Measurements from ENCODE around the gene GBX1. TPM values are rescaled to one million over a fixed set of nuclear protein-coding genes. Genes with fewer than 3 reads are reported as not detected.

The GBX1 gene
- total and polyA plus RNA-seq, 2 donors: 0.07 TPM; not detected in 1

- 96% methylated on average over 10 of the region's 10 CpGs for WGBS
- Histone ChIP-seq H3K9me3 (ENCODE audit: control insufficient read depth in 2 of 2, insufficient read depth in 1 of 2, low read length in 1 of 2) (no peaks in the 10 kb centered on the region), H3K27ac (ENCODE audit: low read depth in 1 of 2, low read length in 1 of 2) (no peak overlapping the region), H3K4me3 (ENCODE audit: low read length in 2 of 2) (no peak overlapping the region), H3K27me3 (ENCODE audit: control insufficient read depth in 2 of 2, insufficient read depth in 1 of 2, low read length in 1 of 2) (peaks cover 0 to 42% of the 10 kb centered on the region in 2 donors), H3K4me1 (ENCODE audit: control insufficient read depth in 2 of 2, insufficient read depth in 2 of 2, low read length in 2 of 2) (peaks cover 0 to 6% of the 10 kb centered on the region in 2 donors), H3K36me3 (ENCODE audit: control insufficient read depth in 2 of 2, insufficient read depth in 2 of 2, low read length in 1 of 2) (no peaks in the 10 kb centered on the region)
- DNase-seq (ENCODE audit: low read depth in 6 of 9, low spot score in 9 of 9): no peak
Observed at GRCh38 chr7:151107882-151108281, 59.6 kb downstream of the GBX1 start.

GRCh38 chr7:151104411-151105235, 62.9 kb downstream of the GBX1 start:
- H3K9me3 ChIP-seq (ENCODE audit: control insufficient read depth in 2 of 2, insufficient read depth in 1 of 2, low read length in 1 of 2): no peaks in the 10 kb centered on the region
- H3K27ac ChIP-seq (ENCODE audit: low read depth in 1 of 2, low read length in 1 of 2): no peak overlapping the region
- WGBS: 68% methylated on average over 23 of the region's 23 CpGs
- H3K4me3 ChIP-seq (ENCODE audit: low read length in 2 of 2): no peak overlapping the region
- H3K36me3 ChIP-seq (ENCODE audit: control insufficient read depth in 2 of 2, insufficient read depth in 2 of 2, low read length in 1 of 2): no peaks in the 10 kb centered on the region
- no peak for DNase-seq (ENCODE audit: low read depth in 6 of 9, low spot score in 9 of 9)
- H3K27me3 ChIP-seq (ENCODE audit: control insufficient read depth in 2 of 2, insufficient read depth in 1 of 2, low read length in 1 of 2): peaks cover 0 to 16% of the 10 kb centered on the region in 2 donors
- H3K4me1 ChIP-seq (ENCODE audit: control insufficient read depth in 2 of 2, insufficient read depth in 2 of 2, low read length in 2 of 2): no peaks in the 10 kb centered on the region

- no peaks in the 10 kb centered on the region for H3K9me3 ChIP-seq (ENCODE audit: control insufficient read depth in 2 of 2, insufficient read depth in 1 of 2, low read length in 1 of 2)
- H3K27ac ChIP-seq (ENCODE audit: low read depth in 1 of 2, low read length in 1 of 2): no peak overlapping the region
- peaks cover 0 to 15% of the 10 kb centered on the region in 2 donors for H3K27me3 ChIP-seq (ENCODE audit: control insufficient read depth in 2 of 2, insufficient read depth in 1 of 2, low read length in 1 of 2)
- WGBS: 89% methylated on average over 12 of the region's 12 CpGs
- no peaks in the 10 kb centered on the region for H3K4me1 ChIP-seq (ENCODE audit: control insufficient read depth in 2 of 2, insufficient read depth in 2 of 2, low read length in 2 of 2)
- DNase-seq (ENCODE audit: low read depth in 6 of 9, low spot score in 9 of 9): no peak
- no peak overlapping the region for H3K4me3 ChIP-seq (ENCODE audit: low read length in 2 of 2)
- H3K36me3 ChIP-seq (ENCODE audit: control insufficient read depth in 2 of 2, insufficient read depth in 2 of 2, low read length in 1 of 2): no peaks in the 10 kb centered on the region
Observed at GRCh38 chr7:151103973-151104372, 63.5 kb downstream of the GBX1 start.

GRCh38 chr7:151102991-151103390, 64.5 kb downstream of the GBX1 start:
- Histone ChIP-seq H3K27me3 (ENCODE audit: control insufficient read depth in 2 of 2, insufficient read depth in 1 of 2, low read length in 1 of 2) (peaks cover 0 to 10% of the 10 kb centered on the region in 2 donors), H3K4me1 (ENCODE audit: control insufficient read depth in 2 of 2, insufficient read depth in 2 of 2, low read length in 2 of 2) (no peaks in the 10 kb centered on the region), H3K4me3 (ENCODE audit: low read length in 2 of 2) (no peak overlapping the region), H3K9me3 (ENCODE audit: control insufficient read depth in 2 of 2, insufficient read depth in 1 of 2, low read length in 1 of 2) (no peaks in the 10 kb centered on the region), H3K36me3 (ENCODE audit: control insufficient read depth in 2 of 2, insufficient read depth in 2 of 2, low read length in 1 of 2) (no peaks in the 10 kb centered on the region), H3K27ac (ENCODE audit: low read depth in 1 of 2, low read length in 1 of 2) (no peak overlapping the region)
- no peak for DNase-seq (ENCODE audit: low read depth in 6 of 9, low spot score in 9 of 9)
- WGBS: 78% methylated on average over 3 of the region's 3 CpGs

- H3K36me3 ChIP-seq (ENCODE audit: control insufficient read depth in 2 of 2, insufficient read depth in 2 of 2, low read length in 1 of 2): no peaks in the 10 kb centered on the region
- H3K9me3 ChIP-seq (ENCODE audit: control insufficient read depth in 2 of 2, insufficient read depth in 1 of 2, low read length in 1 of 2): no peaks in the 10 kb centered on the region
- DNase-seq (ENCODE audit: low read depth in 6 of 9, low spot score in 9 of 9): no peak
- H3K4me1 ChIP-seq (ENCODE audit: control insufficient read depth in 2 of 2, insufficient read depth in 2 of 2, low read length in 2 of 2): no peaks in the 10 kb centered on the region
- 93% methylated on average over 24 of the region's 24 CpGs for WGBS
- H3K27ac ChIP-seq (ENCODE audit: low read depth in 1 of 2, low read length in 1 of 2): no peak overlapping the region
- peaks cover 0 to 10% of the 10 kb centered on the region in 2 donors for H3K27me3 ChIP-seq (ENCODE audit: control insufficient read depth in 2 of 2, insufficient read depth in 1 of 2, low read length in 1 of 2)
- no peak overlapping the region for H3K4me3 ChIP-seq (ENCODE audit: low read length in 2 of 2)
Observed at GRCh38 chr7:151101621-151102396, 65.7 kb downstream of the GBX1 start.

GRCh38 chr7:151100921-151101320, 66.6 kb downstream of the GBX1 start:
- WGBS: 98% methylated on average over 10 of the region's 10 CpGs
- no peak overlapping the region for H3K27ac ChIP-seq (ENCODE audit: low read depth in 1 of 2, low read length in 1 of 2)
- H3K36me3 ChIP-seq (ENCODE audit: control insufficient read depth in 2 of 2, insufficient read depth in 2 of 2, low read length in 1 of 2): no peaks in the 10 kb centered on the region
- DNase-seq (ENCODE audit: low read depth in 6 of 9, low spot score in 9 of 9): no peak
- no peaks in the 10 kb centered on the region for H3K9me3 ChIP-seq (ENCODE audit: control insufficient read depth in 2 of 2, insufficient read depth in 1 of 2, low read length in 1 of 2)
- H3K4me1 ChIP-seq (ENCODE audit: control insufficient read depth in 2 of 2, insufficient read depth in 2 of 2, low read length in 2 of 2): no peaks in the 10 kb centered on the region
- peaks cover 0 to 10% of the 10 kb centered on the region in 2 donors for H3K27me3 ChIP-seq (ENCODE audit: control insufficient read depth in 2 of 2, insufficient read depth in 1 of 2, low read length in 1 of 2)
- no peak overlapping the region for H3K4me3 ChIP-seq (ENCODE audit: low read length in 2 of 2)

- DNase-seq (ENCODE audit: low read depth in 6 of 9, low spot score in 9 of 9): no peak
- Histone ChIP-seq H3K27ac (ENCODE audit: low read depth in 1 of 2, low read length in 1 of 2) (no peak overlapping the region), H3K4me1 (ENCODE audit: control insufficient read depth in 2 of 2, insufficient read depth in 2 of 2, low read length in 2 of 2) (no peaks in the 10 kb centered on the region), H3K9me3 (ENCODE audit: control insufficient read depth in 2 of 2, insufficient read depth in 1 of 2, low read length in 1 of 2) (no peaks in the 10 kb centered on the region), H3K27me3 (ENCODE audit: control insufficient read depth in 2 of 2, insufficient read depth in 1 of 2, low read length in 1 of 2) (peaks cover 0 to 11% of the 10 kb centered on the region in 2 donors), H3K4me3 (ENCODE audit: low read length in 2 of 2) (no peak overlapping the region), H3K36me3 (ENCODE audit: control insufficient read depth in 2 of 2, insufficient read depth in 2 of 2, low read length in 1 of 2) (no peaks in the 10 kb centered on the region)
- WGBS: 92% methylated on average over 20 of the region's 20 CpGs
Observed at GRCh38 chr7:151099486-151100211, 67.8 kb downstream of the GBX1 start.
